NCI-H2029 treated with DMSO at 0.1 percent for 48 hours (cell line): ENCODE data around the gene NEURL1B.

ENCODE experiments used
- DNase-seq: peaks from one replicate; lab custom pipeline; 2025; lab: John Stamatoyannopoulos, UW

NEURL1B gene

GRCh38 chr5:172608773-172609172, 32.3 kb upstream of the NEURL1B start:
- DNase-seq = no peak

DNA sequence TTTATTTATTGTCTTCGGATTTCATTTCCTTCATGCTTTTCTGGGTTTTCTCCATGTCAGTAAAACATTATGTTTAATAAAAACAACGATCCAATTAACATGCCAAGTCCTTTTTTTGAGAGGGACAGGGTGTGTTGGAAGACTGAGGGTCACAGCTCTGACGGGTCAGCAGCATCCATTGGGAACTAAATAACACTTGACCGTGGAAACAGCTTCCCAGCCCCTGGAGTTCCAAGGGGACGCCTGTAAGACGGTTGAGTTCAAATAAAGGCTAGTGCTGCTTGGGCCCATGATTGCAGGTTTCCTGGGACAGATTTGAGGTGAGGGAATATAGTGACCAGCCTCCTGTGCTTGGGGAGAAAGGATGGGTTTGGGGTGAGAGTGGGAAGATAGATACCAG, 30.4 kb upstream of the NEURL1B start:
- DNase-seq = no peak

- DNase-seq = no peak
Measured at GRCh38 chr5:172611913-172612312, 29.1 kb upstream of the NEURL1B start.

DNA sequence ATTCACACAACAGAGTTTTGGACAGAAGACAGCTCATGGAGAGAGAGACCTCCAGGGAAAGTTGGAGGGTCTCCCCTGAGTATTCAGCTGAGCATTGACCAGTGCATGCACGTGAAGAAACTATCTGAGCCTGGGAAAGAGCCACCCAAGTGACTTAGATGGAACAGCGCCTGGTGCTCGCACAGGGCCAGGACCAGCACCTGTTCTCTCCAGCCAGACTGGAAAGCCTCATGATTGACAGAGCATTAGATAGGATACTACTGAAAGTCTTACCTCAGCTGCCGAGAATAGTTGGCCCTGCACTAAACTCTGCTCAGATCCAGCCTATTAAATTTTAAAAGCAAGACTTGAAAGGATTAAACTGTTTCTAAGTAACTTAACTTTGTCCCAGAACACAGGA, 28.3 kb upstream of the NEURL1B start:
- DNase-seq = no peak

DNA sequence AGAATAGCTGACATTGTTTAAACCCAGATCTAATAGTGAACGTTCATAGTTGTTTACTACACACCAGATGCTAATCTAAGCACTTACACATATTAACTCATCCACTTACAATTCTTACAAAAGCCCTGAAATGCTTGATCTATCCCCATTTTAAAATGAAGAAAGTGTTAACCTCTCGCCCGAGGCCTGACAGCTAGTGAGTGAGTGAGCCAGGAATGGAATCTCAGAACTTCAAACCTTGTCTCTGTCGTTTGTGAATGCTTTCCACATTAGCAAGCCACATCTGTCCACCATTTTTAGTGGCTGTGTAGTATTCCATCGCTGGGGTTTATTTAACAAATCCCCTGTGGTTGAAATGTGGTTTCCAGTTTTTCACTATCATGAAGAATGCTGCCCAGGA, 24.9 kb upstream of the NEURL1B start:
- DNase-seq = no peak

GRCh38 chr5:172616730-172617129, 24.3 kb upstream of the NEURL1B start:
- no peak for DNase-seq

DNA sequence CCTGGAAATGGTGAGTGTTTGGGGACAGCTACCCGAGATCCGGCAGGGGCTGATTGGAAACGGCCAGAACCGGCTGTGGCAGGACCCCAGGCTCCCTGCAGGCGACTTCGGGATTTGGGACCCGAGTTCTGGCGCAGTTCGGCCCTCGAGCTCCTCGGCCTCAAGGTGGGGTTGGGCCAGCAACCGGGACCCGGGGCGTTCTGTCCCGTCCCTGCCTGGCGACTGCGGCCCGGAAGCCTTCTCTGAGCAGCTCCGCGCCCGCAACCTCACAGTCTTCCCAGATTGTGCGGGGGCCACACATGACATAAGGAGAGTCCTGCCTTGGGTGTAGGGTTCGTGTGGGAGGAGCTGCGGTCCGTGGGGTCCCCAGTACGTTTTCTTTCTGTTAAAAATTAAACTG, 23.2 kb upstream of the NEURL1B start:
- no peak for DNase-seq

DNA sequence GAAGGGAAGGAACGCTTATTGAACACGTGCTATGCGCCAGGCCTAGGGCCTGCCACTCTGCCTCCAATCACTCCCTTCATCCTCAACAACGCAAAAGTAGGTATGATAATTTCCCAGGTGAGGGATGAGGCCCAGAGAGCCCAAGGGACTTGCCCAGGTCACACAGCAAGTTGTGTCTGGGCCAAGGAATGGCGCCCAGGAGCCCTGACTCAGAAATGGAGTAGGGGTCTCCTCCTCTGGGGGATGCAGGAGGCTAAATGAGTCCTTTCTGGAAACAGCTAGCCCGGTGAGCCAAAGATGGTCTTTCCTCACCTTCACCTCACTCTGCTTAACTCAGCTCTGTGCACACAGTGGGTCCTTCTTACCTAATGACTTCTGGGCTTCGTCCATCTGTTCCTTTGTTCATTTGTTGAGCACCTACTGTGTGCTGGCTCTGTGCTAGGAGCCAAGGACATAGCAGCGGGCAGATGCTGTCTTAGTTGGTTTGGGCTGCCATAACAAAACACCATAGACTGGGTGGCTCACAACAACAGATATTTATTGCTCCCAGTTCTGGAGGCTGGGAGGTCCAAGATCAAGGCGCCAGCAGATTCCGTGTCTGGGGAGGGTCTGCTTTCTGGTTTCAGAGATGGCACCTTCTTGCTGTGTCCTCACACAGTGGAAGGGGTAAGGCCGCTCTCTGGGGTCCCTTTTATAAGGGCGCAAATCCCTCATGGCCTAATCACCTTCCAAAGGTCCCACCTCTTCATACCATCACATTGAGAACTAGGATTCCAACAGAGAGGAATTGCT, 22.3 kb upstream of the NEURL1B start:
- no peak for DNase-seq

GRCh38 chr5:172620506-172620905, 20.6 kb upstream of the NEURL1B start:
- no peak for DNase-seq

GRCh38 chr5:172622091-172623046, 18.7 kb upstream of the NEURL1B start:
- no peak for DNase-seq

GRCh38 chr5:172623313-172623980, 17.6 kb upstream of the NEURL1B start:
- no peak for DNase-seq

DNA sequence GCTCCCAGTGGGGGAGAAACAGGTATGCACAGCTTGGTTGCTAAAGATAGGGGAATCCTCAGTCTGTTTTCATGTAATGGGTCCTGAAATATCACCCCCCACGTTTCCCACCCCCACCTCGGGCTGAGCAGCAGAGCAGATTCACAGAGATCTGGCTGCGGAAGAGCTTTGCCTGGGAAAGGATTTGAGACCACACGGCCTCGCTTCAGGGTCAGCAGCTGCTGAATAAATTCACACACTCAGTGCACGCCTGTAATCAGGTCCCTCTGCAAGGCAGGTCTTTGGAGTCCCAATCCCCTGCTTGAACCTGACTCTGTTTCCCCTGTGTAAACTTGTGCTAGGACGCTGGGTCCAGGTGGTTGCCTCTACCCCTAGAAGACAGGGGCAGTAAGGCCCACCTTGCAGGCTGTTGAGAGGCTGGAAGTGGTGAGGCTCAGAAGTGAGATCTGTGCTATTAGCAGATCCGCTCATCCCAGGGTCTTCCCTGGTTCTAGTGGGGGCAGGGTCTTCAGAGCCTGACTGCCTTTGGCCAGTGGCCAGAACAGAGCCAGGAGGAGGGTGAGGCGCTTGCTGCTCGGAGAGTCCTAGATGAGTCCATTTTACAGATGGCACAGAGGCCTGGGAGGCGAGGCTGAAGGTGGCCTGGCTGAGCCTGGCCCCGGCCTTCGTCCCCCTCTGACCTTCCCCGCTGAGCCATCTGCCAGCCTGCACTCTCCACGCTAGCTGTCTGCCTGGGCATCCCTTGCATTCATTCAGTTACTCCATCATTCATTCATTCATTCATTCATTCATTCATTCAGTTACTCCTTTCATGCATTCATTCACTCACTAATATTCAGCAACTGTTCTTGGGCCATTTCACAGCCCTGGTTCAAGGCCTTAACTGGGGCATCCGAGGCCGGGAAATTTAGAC, 16.7 kb upstream of the NEURL1B start:
- no peak for DNase-seq

GRCh38 chr5:172624996-172625964, 15.8 kb upstream of the NEURL1B start:
- no peak for DNase-seq

DNA sequence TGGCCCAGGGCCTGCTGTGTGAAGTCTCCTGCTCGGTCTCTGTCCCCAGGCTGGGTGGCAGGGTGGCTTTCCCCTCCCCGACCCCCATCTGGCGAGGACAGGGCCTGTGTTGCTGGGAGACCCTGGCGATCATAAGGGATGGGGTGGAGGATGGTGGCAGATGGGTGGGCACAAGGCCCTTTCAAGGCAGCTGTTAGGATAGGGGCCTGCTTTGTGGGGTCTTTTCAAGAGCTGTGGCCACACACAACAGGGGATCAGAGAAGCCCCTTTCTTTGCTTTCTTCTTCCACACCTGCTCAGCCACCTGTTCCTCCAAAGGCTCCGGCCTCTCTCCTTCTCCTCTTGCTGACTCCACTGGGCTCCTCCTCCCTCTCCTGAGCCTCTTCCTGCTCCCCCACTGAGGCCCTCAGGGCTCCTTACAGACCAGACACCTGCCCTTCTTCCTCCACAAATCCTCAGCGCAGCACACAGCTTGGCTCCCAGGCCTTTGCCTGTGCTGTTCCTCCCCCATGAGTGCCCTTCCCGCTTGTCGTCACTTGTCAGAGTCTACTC, 15.0 kb upstream of the NEURL1B start:
- DNase-seq = no peak

- DNase-seq = no peak
Measured at GRCh38 chr5:172630082-172630481, 11.0 kb upstream of the NEURL1B start.

- DNase-seq = no peak
Measured at GRCh38 chr5:172630482-172630881, 10.6 kb upstream of the NEURL1B start.

DNA sequence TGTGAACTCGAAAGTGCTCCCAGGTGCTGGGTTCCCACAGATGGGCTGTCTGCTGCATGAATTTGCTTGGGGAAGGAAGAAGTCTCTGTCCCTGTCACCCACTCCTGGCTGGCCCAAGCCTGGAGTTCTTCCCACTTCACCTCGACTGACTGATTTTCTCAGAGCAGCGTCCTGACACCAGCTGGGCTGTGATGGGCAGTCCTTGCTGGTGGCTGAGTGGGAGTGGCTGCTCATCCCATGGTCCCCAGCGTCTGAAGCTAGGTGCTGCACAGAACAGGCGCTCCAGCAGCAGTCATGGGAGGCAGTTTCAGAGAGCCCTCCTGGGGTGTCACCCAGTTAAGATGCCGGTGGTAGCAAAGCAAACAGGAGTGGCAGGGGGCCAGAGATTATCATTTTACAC, 10.1 kb upstream of the NEURL1B start:
- DNase-seq = no peak

DNA sequence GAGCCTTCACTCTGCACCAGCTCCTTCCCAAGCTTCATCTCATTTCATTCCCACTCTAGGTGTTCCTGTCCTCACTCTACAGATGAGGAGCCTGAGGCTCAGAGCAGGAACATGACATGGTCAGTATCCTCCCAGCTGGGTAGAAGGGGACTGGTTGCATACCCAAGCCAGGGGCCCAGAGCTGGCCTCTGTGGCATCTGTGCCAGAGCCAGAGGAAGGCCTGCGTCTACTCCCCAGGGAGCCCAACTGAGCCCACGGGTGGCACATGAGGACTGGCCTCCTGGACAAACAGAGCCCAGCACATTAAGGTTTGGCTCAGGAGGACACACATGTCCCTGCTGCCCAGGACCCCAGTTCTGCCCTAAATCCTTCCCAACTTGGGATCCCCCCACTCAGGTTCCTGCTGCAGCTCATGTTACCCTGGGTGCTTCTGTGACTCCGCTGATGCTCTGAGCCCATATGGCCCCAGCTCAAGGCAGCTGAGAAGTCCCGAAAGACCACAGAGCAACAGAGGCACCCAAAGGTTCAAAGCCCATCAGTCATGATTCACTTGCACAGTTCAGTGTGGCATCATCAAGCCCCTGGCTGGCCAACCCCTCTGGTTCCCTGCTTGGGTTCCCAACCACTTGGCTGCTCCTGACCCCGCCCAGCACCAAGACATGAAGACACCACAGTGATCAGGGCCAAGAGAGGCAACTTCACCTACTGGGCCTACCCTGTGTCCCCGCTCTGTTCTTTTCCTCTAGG, 8.5 kb upstream of the NEURL1B start:
- DNase-seq = no peak

GRCh38 chr5:172633403-172633970, 7.6 kb upstream of the NEURL1B start:
- no peak for DNase-seq
